Small intestine (tissue), 7 donors: ENCODE results near the gene ITGA1. TPM values are rescaled to one million over a fixed set of nuclear protein-coding genes. Genes with fewer than 3 reads are reported as not detected.

Experiments used
- DNase-seq, 2 donors: peaks; one replicate each; pipeline versions ENCODE4 v3.0.0 to v3.0.0-alpha.2; 2013
- FAIRE-seq: peaks from 2 replicates; lab custom pipeline; 2012; peaks lifted over from hg19 to GRCh38; lab: Jason Lieb, UNC
- H3K27ac ChIP-seq, 3 donors: one replicate each; pipeline ENCODE4 v1.5.1; 2013; ENCODE audit warnings: low read length in 2 of 3, mild to moderate bottlenecking in 2 of 3, control low read depth in 1 of 3, inconsistent platforms in 1 of 3, low read depth in 1 of 3, moderate library complexity in 1 of 3
- H3K27me3 ChIP-seq, 3 donors: one replicate each; pipeline ENCODE4 v1.6.1; 2013; ENCODE audit warnings: low read length in 3 of 3, inconsistent platforms in 1 of 3; ENCODE audit not compliant: control insufficient read depth in 3 of 3, insufficient read depth in 3 of 3
- H3K36me3 ChIP-seq, 3 donors: one replicate each; pipeline ENCODE4 v1.6.1; 2013; ENCODE audit warnings: low read length in 3 of 3, inconsistent platforms in 1 of 3, low read depth in 1 of 3, mild to moderate bottlenecking in 1 of 3, moderate library complexity in 1 of 3; ENCODE audit not compliant: control insufficient read depth in 3 of 3, insufficient read depth in 2 of 3
- H3K4me1 ChIP-seq, 3 donors: one replicate each; pipeline ENCODE4 v1.6.1; 2013; ENCODE audit warnings: low read length in 2 of 3, inconsistent platforms in 1 of 3, low read depth in 1 of 3, mild to moderate bottlenecking in 1 of 3, moderate library complexity in 1 of 3; ENCODE audit not compliant: control insufficient read depth in 3 of 3, insufficient read depth in 2 of 3
- H3K4me3 ChIP-seq, 3 donors: one replicate each; pipeline ENCODE4 v1.5.1; 2013; ENCODE audit warnings: low read length in 3 of 3, control low read depth in 1 of 3, inconsistent platforms in 1 of 3, low read depth in 1 of 3, mild to moderate bottlenecking in 1 of 3, moderate library complexity in 1 of 3
- H3K9me3 ChIP-seq, 2 donors: one replicate each; pipeline ENCODE4 v1.6.1; 2013; ENCODE audit warnings: low read depth in 1 of 2, low read length in 1 of 2; ENCODE audit not compliant: control insufficient read depth in 2 of 2, insufficient read depth in 1 of 2
- WGBS, 3 donors: extraction: QIAGEN DNeasy Blood & Tissue Kit; methylation state at CpG; one replicate each; pipeline ENCODE4 v1.1.7; 2013; 5-methylcytosine and 5-hydroxymethylcytosine counted together
- polyA plus RNA-seq, 4 donors: library from polyadenylated mRNA; stranded (reverse) in 3 of 4; unstranded in 1 of 4; fragments of 200-250 nt in 3 of 4; fragments of 120-200 nt in 1 of 4; gene quantifications; one replicate each; pipeline versions ENCODE4 v1.2.1 to v1.2.3, GENCODE V29; 2013
- donor health status: healthy with polysubstance abuse.
- donor health status: control.
- donor health status: control.
- donor health status: Bipolar disorder and iron deficiency.
- donor health status: healthy.

The ITGA1 gene
- polyA plus RNA-seq, 4 donors: 1.6 to 20.9 (median 5.0) TPM

GRCh38 chr5:52943285-52943684, 155.6 kb downstream of the ITGA1 start:
- FAIRE-seq (no peak), DNase-seq (no peak)
- Histone ChIP-seq H3K36me3 (peaks cover 4 to 10% (median 7%) of the 10 kb centered on the region in 3 donors), H3K27me3 (no peaks in the 10 kb centered on the region), H3K27ac (no peak overlapping the region), H3K4me3 (no peak overlapping the region), H3K4me1 (no peaks in the 10 kb centered on the region), H3K9me3 (peaks cover 0 to 2% of the 10 kb centered on the region in 2 donors)
- 98 to 100% (median 99%) methylated on average over 2 of the region's 2 CpGs for WGBS, 3 donors

GRCh38 chr5:52943808-52944207, 156.1 kb downstream of the ITGA1 start:
- no peak for DNase-seq
- Histone ChIP-seq H3K27ac (no peak overlapping the region), H3K4me1 (no peaks in the 10 kb centered on the region), H3K36me3 (peaks cover 4 to 10% (median 7%) of the 10 kb centered on the region in 3 donors), H3K4me3 (no peak overlapping the region), H3K9me3 (peaks cover 0 to 2% of the 10 kb centered on the region in 2 donors), H3K27me3 (no peaks in the 10 kb centered on the region)
- 93 to 98% (median 94%) methylated on average over 7 of the region's 7 CpGs for WGBS, 3 donors
- no peak for FAIRE-seq

- peaks cover 4 to 10% (median 8%) of the 10 kb centered on the region in 3 donors for H3K36me3 ChIP-seq
- peaks cover 0 to 2% of the 10 kb centered on the region in 2 donors for H3K9me3 ChIP-seq
- H3K27me3 ChIP-seq: no peaks in the 10 kb centered on the region
- WGBS, 3 donors: 21 to 33% (median 26%) methylated on average over 4 of the region's 4 CpGs
- H3K4me3 ChIP-seq: no peak overlapping the region
- no peak overlapping the region for H3K27ac ChIP-seq
- FAIRE-seq: no peak
- no peak for DNase-seq
- no peaks in the 10 kb centered on the region for H3K4me1 ChIP-seq
These were observed 157.3 kb downstream of the ITGA1 start for GRCh38 chr5:52945040-52945439.

- Histone ChIP-seq H3K36me3 (peaks cover 4 to 10% (median 6%) of the 10 kb centered on the region in 3 donors), H3K27ac (peak overlapping the region in 1 of 3 donors; percentile 16), H3K4me1 (no peaks in the 10 kb centered on the region), H3K27me3 (no peaks in the 10 kb centered on the region), H3K4me3 (no peak overlapping the region), H3K9me3 (no peaks in the 10 kb centered on the region)
- DNase-seq (no peak), FAIRE-seq (no peak)
- WGBS, 3 donors: 62 to 77% (median 72%) methylated on average over 4 of the region's 4 CpGs
These were observed 159.5 kb downstream of the ITGA1 start for GRCh38 chr5:52947208-52947607.

GRCh38 chr5:52947851-52948250, 160.1 kb downstream of the ITGA1 start:
- no peaks in the 10 kb centered on the region for H3K4me1 ChIP-seq
- H3K27ac ChIP-seq: no peak overlapping the region

GRCh38 chr5:52948418-52949076, 160.8 kb downstream of the ITGA1 start:
- peak overlapping the region in 1 of 3 donors; percentile 49 for H3K27ac ChIP-seq
- peaks cover 3 to 8% (median 6%) of the 10 kb centered on the region in 3 donors for H3K36me3 ChIP-seq
- no peaks in the 10 kb centered on the region for H3K4me1 ChIP-seq
- FAIRE-seq (peak; percentile 33), DNase-seq (peak; percentile 75 to 85)
- no peaks in the 10 kb centered on the region for H3K27me3 ChIP-seq
- no peaks in the 10 kb centered on the region for H3K9me3 ChIP-seq
- 14 to 40% (median 15%) methylated on average over 1 of the region's 1 CpG for WGBS, 3 donors
- H3K4me3 ChIP-seq: no peak overlapping the region

More at GRCh38 chr5:52947851-52948250, 160.1 kb downstream of the ITGA1 start:
- FAIRE-seq (no peak), DNase-seq (no peak)
- H3K4me3 ChIP-seq: no peak overlapping the region
- H3K36me3 ChIP-seq: peaks cover 4 to 10% (median 6%) of the 10 kb centered on the region in 3 donors
- H3K9me3 ChIP-seq: no peaks in the 10 kb centered on the region
- no peaks in the 10 kb centered on the region for H3K27me3 ChIP-seq

GRCh38 chr5:52950686-52951085, 163.0 kb downstream of the ITGA1 start:
- no peaks in the 10 kb centered on the region for H3K9me3 ChIP-seq
- H3K4me3 ChIP-seq: no peak overlapping the region
- DNase-seq: no peak
- peaks cover 0 to 7% (median 3%) of the 10 kb centered on the region in 3 donors for H3K36me3 ChIP-seq
- H3K27me3 ChIP-seq: no peaks in the 10 kb centered on the region
- no peak for FAIRE-seq
- H3K27ac ChIP-seq: no peak overlapping the region
- 89 to 98% (median 96%) methylated on average over 3 of the region's 3 CpGs for WGBS, 3 donors
- no peaks in the 10 kb centered on the region for H3K4me1 ChIP-seq

- Histone ChIP-seq H3K27me3 (no peaks in the 10 kb centered on the region), H3K4me1 (peaks cover 0 to 8% (median 0%) of the 10 kb centered on the region in 3 donors), H3K36me3 (peaks cover 0 to 5% (median 3%) of the 10 kb centered on the region in 3 donors), H3K9me3 (no peaks in the 10 kb centered on the region), H3K4me3 (no peak overlapping the region), H3K27ac (no peak overlapping the region)
- 85 to 95% (median 94%) methylated on average over 1 of the region's 1 CpG for WGBS, 3 donors
- DNase-seq: no peak
- FAIRE-seq: peak; percentile 82
These were observed 164.8 kb downstream of the ITGA1 start for GRCh38 chr5:52952483-52952882.
